Stimulated activated CD4-positive, alpha-beta T cell treated with anti-CD3 and anti-CD28 coated beads, Interleukin-15, amount 100 ng/mL, for 48 hours (primary cell): ENCODE results near the gene PPM1N.

Experiments used
- DNase-seq, 2 donors: peaks; one replicate each; pipeline ENCODE4 v3.0.0-alpha.2; 2020; ENCODE audit warnings: low read depth in 2 of 2

The PPM1N gene

DNA sequence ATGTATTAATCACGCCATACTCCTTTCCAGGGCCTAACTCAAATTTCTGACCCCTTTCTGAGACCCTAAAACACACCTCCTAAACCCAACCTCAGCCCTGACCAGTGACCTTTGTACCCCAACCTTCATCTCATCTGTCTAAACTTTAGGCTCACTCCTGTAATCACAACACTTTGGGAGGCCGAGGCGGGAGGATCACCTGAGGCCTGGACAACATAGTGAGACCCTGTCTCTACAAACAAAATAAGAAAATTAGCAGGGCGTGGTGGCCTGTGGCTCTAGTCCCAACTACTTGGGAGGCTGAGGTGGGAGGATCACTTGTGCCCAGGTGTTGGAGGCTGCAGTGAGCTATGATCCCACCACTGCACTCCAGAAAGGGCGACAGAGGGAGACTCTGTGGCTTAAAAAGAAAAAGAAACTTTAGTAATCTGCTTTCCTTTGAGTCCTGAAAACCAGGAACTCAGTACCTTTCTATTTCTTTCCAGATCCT is 6.1 kb upstream of the PPM1N start:
- DNase-seq, result no peak

- DNase-seq, result no peak
These were observed 5.4 kb upstream of the PPM1N start for GRCh38 chr19:45492627-45493470.

GRCh38 chr19:45494261-45494916 is 3.9 kb upstream of the PPM1N start:
- DNase-seq, result no peak

DNA sequence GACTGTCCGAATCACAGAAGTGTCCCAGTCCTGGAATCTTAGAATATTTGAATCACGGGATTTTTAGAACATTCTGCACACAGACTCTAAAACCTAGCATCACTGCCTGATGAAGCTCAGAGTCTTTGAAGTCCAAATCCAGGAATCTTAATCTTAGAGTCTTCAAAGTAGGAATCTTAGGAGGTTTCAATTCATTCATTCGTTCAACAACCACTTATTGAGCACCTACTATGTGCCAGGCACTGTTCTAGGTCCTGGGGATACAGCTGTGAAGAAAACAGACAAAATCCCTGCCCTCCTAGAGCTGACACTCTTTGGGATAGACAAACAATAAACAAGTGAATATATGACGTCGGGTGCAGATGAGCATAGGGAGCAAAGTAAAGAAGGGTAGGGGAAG is 3.1 kb upstream of the PPM1N start:
- DNase-seq, result no peak

DNA sequence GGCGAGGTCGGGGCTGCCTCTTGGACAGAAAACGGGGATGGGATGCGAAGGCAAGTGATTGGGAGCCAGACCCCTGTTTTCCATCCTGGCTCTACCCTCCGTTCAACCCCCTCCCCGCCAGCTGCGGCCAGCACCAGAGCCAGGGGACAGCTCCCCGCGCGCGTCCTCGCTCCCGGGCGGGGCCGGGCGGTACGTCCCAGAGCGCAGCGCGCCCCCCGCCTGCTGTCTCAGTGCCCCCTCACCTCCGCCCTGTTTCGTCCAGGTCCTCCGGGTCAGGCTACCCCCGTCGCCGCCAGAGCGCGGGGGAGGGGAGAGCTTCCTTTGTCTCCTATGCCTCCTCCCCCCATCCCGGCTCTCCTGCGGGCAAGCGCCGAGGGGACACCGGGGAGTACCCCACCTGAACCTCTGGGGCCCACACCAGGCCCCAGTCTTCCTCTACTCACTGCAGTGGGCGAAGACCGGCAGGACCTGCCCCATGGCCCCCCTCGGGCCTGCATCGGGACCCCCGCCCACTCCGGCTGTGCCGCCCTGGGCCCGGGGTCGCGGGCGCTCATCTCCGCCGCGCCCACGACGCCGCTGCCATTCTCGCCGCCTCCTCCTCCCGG is 1.8 kb upstream of the PPM1N start:
- no peak for DNase-seq

GRCh38 chr19:45497791-45498190 is 452 bp upstream of the PPM1N start:
- DNase-seq, result no peak

DNA sequence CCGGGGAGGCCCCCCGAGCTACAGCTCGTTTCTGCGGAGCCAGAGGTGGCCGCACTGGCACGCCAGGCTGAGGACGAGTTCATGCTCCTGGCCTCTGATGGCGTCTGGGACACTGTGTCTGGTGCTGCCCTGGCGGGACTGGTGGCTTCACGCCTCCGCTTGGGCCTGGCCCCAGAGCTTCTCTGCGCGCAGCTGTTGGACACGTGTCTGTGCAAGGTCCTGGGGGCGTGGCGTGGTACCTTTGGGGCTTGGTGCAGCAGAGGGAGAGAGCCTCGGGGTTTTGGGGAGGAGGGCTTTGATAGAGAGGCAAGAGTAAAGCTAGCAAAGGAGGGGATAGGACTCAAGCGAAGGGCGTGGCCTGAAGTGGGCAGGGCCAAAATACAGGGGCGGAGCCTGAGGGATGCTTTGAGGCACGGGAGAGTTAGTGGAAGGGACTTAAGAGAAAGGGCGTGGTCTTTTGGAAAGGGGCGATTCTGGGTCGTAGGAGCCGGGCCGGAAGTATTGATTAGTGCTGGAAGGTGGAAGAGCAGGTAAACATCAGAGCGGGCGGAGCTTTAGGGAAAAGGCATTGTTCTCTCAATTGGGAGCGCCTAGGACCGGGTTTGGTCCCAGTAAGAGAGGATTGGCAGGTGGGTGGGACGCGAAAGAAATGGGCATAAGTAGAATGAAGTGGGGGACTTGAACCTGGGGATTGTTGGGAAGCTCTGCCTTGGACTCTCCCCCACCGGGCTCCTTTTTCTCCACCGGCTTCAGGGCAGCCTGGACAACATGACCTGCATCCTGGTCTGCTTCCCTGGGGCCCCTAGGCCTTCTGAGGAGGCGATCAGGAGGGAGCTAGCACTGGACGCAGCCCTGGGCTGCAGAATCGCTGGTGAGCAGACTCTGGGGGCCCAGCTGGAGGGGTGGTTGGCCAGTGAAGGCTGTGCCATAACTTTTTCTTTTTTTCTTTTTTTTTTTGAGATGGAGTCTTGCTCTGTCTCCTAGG is 1.2 kb downstream of the PPM1N start:
- peak; percentile 55 to 71 for DNase-seq

- DNase-seq, result no peak
These were observed 2.9 kb downstream of the PPM1N start for GRCh38 chr19:45500918-45501729.

- no peak for DNase-seq
These were observed 3.4 kb downstream of the PPM1N start for GRCh38 chr19:45501730-45502014.

GRCh38 chr19:45502111-45502510 is 3.9 kb downstream of the PPM1N start:
- DNase-seq, result no peak

GRCh38 chr19:45503909-45504308 is 5.7 kb downstream of the PPM1N start:
- DNase-seq, result no peak

DNA sequence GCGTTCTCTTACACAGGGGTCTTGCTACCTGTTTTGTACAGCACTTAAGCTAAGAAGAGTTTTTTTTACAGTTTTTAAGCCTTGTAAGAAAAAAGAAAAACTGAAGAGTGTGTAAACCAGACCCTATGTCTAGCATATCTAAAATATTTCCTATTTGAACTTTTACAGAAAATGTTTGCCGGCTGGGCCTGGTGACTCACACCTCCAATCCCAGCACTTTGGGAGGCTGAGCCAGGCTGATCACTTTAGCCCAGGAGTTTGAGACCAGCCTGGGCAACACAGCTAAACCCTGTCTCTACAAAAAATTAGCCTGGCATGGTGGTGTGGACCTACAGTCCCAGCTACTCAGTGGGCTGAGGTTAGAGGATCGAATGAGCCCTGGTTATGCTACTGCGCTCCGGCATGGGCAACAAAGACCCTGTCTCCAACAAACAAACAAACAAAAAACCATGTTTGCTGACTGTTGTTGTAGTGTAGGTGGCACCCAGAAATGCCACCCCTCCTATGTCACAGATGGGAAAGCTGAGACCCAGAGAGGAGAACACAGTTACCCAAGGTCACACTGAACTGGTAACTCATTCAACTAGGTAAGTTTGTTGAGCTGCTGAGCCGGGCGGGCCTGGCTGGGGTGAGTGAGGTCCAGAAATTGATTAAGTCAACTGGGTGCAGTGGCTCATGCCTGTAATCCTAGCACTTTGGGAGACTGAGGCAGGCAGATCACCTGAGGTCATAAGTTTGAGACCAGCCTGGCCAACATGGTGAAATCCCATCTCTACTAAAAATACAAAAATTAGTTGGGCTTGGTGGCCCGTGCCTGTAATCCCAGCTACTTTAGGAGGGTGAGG is 7.1 kb downstream of the PPM1N start:
- DNase-seq, result no peak

GRCh38 chr19:45505996-45506245 is 7.7 kb downstream of the PPM1N start:
- no peak for DNase-seq

DNA sequence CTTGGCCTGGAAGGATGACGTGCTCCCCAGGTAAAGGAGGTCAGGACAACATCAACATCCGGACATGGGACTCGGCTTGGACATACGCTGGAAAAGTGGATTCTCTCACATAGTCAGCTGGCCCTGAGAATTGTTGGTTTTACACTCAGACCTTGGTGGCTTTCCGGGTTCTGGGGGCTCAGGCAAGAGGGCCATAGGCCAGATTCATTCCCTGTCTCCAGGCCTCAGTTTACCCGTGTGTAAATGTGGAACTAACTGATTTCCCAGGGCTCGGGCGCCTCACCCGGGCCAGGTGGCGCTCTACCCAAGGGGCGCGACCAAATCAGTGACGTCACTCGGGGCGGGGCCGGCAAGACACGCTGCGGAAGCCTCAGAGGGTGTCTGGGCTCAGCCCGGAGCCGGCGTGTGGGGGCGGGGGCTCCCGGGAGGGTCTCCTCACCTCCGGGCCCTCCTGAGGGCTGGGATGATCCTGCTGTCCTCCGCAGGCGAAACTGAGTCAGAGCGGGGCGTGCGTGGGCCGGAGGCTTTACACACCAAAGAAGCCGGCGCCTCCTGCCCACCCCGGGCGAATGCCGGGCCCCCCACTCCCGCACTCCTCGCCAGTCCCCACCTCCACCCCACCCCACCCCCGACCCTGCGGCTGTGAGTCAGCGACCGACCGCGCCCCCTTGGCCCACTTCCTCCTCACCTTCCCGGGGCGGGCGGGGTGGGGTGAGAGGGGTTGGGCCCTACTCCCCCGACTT is 8.2 kb downstream of the PPM1N start:
- peak; percentile 98 to 99 for DNase-seq

DNA sequence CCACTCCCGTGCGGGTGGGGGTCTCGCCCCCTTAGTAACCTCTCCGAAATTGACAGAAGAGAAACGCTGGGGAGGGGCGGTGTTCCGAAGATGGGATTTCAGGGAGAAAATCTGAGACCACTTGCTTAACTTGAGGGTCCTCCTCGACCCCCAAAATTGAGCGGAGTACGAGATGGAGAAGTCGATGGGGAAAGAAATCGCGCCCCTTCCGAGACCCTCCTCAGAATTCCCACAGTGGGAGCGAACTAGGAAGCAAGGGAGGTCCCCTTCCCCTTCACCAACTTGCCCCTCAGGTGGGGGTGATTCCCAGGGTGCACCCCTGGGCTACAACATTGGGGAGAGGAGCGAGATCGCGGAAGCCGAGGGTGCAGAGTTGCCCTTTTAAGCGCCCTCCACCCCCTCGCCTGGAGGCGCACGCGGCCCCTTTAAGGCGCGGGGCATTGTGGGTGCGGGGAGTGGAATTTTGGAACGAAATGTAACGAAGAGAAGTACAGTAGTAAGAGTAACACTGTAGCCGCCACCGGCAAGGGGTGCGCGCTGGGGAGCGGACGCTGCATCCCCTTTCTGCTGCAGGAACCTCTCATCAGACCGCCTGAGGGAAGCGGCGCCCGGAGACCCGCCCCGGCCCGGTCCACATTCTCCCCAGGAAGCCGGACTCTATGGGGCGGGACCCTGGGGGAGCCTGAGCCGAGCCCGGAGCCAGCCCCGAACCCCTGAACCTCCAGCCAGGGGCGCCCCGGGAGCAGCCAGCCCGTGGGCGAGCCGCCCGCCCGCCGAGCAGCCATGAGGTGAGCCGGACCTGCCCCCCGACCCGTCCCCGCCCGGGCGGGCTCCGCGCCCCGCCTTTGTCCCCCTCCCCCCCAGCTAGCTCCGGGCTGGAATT is 9.0 kb downstream of the PPM1N start, which contains the start of gene VASP:
VASP (plus strand) TSS at position 491 of the 883 bp plus-strand sequence; CDS start at position 784, 293 bp downstream.
- DNase-seq, result peak; percentile 84 to 90

DNA sequence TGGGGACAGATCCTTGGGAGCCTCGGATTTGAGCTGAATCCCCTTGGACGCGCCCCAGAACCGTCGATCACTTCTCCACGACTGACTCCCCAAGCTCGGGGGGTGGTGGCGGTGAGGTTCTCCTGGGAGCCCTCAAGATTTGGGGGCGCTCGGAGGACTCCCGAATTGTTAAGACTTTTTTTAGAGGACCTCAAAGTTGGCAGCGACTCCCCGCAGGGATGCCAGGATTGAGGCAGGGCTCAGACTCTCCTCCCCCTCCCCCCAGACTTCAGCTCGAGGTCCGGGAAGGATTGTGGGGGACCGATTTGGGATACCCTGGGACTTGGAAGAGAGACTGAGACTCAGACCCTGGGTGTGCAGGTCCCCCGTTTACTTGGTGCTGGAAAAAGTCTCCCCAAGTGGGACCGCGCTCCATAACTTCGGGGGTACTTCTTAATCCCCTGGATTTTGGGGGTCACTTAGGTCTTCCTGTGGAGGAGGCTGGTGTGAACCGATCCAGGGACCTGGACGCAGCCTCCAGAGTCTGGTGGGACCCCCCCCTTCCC is 9.7 kb downstream of the PPM1N start:
- DNase-seq, result no peak

- DNase-seq, result no peak
These were observed 10.2 kb downstream of the PPM1N start for GRCh38 chr19:45508417-45508860.
